ENCODE measurements around the gene ELK1.

DNA sequence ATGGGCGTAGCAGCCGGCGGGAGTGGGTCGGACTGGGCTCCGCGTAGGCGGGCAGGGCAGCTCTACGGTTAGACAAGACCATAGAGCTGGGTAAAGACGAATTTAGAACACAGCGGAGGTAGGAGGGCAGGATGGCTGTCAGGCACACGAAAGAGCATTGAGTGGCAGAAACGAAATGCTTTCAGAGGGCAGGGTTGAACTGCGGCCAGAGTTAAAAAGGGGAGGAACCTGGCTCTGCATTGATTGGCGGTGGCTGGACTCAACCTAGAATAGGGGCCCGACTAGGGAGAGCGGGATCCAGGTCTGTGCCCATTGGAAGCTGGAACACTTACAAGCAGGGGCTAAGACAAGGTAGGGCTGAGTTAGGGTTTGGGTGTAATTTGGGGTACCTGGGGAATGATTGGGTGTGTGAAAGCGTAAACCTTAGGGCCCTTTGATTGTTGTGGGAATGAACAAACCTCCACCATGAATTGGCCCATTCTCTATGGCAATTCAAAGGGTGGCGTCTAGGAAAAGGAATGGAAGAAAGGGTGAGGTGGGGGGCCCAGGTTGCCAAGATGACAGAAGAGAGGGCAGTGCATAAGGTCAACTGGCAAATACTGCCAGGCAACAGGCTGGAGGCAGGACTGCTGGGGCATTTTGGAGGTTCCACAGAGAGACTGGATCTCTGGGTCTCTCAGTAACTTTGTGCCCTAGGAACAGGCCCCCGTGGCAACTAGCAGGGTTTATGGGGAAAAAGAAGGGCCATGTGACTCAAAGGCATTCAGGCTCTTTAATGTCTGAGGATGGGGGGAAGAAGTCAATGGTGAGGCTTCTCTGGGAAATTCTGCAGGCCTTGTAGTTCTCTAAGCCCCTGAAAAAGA lies 911 bp upstream of the ELK1 start:
- TF ChIP-seq POLR2AphosphoS5 (IDR thresholded peaks at IDR 0.05; ENCODE audit: borderline replicate concordance, low read depth, low read length) (no peak), FOXP2 (optimal IDR thresholded peaks at IDR 0.05; ENCODE audit: control extremely low read depth, extremely low read length, insufficient read depth) (no peak)

Data from SK-N-MC (cell line).